Thyroid gland (tissue), 4 donors: ENCODE data around the gene PACS2.

Source experiments
- CTCF ChIP-seq, 6 experiments: fragments of 200-600 bp in 3 of 6; fragments of 450-650 bp in 3 of 6; sonication (generic) in 3 of 6; IDR thresholded peaks; one replicate each; pipeline ENCODE4 v1.5.1; 2016 to 2019; ENCODE audit warnings: antibody characterized with exemption in 6 of 6, mild to moderate bottlenecking in 2 of 6, inconsistent platforms in 1 of 6, moderate library complexity in 1 of 6
- POLR2A ChIP-seq, 2 donors: fragments of 450-650 bp; IDR thresholded peaks; one replicate each; pipeline ENCODE4 v1.6.1; 2017; ENCODE audit warnings: antibody characterized with exemption in 2 of 2, mild to moderate bottlenecking in 2 of 2, moderate library complexity in 1 of 2

- no peak for TF ChIP-seq CTCF (IDR thresholded peaks at IDR 0.05)
- no peak for TF ChIP-seq POLR2A (IDR thresholded peaks at IDR 0.05)
Observed at GRCh38 chr14:105420101-105420973, 105.8 kb downstream of the PACS2 start.
